ENCODE results near the gene MYRIP.
"Not testable (repeated sequence)": the region's sequence is repeated elsewhere in the genome, so short reads cannot be mapped to it uniquely, and the experiment has no call there.

The MYRIP gene

DNA sequence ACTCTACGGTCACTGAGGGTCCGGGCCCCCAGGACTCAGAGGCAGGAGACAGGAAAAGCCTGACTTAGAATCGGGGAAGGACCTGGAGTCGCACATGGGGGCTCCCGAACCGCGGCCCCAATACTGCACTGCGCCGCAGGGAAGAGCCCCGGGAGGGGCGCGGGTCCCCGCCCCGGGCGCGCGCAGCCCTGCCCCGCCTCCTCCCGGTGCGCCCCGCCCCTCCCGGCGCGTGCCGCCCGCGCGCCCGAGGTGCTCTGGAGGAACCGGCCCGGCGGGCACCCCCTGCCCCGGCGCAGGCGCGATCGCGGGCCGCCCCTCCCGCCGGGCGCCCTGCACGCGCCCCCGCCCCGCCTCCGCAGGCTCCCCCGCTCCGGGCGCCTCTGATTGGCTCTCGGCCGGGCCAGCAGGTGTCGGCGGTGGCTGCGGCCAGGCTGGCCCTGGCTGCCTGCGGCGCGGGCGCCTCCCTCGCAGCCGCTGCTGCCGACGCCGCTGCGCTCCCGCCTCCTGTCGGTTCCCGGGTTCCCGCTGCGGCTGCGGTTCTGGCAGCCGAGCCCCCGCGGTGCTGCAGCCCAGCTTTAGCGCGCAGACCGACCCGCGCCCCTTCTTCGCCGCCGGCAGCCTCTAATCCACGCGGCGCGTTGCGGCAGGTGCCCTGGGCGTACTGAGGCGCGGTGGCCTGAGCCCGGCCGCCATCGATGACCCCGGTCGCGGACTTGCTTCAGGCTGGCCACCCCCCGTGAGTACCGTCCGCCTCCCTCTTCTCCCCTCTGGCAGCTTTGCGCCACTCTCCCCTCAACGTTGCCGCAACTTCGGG is at the start of gene MYRIP:
TSS of gene MYRIP (plus strand) at position 429 of the 814 bp plus-strand sequence. CDS start 91,208 bp downstream, outside the sequence.
- in situ Hi-C loops (cut with HindIII; ENCODE audit: low sequenced_read_pairs) = no loop called here

DNA sequence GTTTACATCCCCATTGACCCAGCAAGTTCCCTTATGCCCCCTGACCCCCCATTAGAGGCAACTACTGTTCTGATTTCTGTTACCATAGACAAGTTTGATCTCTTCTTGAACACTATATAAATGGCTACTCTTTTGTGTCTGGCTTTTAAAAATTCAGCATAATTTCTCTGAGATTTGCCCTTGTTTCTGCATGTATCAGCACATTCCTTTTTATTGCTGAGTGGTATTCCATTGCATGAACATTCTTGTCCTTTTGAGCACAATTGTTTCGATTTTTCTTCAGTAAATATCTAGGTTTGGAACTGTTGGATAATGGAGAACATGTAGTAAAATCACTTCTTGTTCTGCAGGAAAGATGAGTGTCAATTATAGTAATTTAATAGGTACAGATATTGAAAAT is 49.1 kb upstream of the MYRIP start:
- in situ Hi-C loops (cut with HindIII; ENCODE audit: low sequenced_read_pairs) = no loop called here

DNA sequence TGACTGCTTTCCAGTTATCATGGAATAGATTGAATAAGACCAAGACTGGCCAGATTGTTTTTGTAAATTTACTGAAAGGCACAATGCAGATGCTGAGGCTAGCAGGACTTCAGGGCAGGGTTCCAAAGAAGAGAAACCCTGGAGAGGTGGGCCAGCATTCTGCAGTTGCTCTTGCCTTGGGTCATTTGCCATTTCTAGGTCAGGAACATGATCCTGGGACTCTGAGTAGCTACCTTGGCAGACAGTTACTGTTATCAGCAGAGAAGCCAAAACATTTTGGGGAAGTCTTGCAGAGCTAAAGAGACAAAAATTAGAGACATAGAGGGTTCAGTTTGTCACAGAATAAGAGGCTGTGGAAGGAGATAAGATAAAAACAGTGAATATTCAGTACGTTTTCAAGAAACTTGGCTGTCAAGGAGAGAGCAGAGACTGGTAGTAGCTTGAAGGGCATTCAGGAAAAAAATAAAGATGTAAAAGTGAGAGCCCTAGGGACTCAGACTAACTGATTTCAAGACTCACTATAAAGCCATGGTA is 46.8 kb upstream of the MYRIP start:
- in situ Hi-C loops (cut with HindIII; ENCODE audit: low sequenced_read_pairs) = no loop called here

DNA sequence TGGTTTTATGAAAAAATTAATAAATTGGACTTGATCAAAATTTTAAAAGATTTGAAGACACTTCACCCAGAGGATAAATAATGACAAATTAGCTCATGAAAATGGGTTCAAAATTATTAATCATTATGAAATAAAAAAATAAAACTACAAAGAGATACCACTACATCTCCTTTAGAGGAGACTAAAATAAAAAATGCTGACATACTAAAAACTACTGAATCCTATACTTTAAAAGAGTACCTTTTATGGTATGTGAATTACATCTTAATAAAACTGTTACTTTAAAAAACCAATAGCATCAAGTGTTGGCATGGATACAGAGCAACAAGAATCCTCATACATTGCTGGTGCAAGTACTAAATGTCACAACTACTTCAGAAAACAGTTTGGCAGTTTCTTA is 46.0 kb upstream of the MYRIP start:
- in situ Hi-C loops (cut with HindIII; ENCODE audit: low sequenced_read_pairs) = no loop called here

DNA sequence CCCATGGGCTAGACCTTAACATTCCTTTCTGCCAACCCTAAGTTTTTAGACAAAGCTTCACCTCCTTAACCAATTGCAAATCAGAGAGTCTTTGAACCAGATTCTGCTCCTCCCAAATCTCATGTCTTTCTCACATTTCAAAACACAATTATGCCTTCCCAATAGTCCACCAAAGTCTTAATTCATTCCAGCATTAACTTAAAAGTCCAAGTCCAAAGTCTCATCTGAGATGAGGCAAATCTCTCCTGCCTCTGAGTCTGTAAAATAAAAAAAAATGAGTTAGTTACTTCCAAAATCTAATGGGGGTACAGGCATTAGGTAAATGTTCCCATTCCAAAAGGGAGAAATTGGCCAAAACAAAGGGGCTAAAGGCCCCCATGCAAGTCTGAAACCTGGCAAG is 43.8 kb upstream of the MYRIP start:
- in situ Hi-C loops (cut with HindIII; ENCODE audit: low sequenced_read_pairs) = no loop called here

DNA sequence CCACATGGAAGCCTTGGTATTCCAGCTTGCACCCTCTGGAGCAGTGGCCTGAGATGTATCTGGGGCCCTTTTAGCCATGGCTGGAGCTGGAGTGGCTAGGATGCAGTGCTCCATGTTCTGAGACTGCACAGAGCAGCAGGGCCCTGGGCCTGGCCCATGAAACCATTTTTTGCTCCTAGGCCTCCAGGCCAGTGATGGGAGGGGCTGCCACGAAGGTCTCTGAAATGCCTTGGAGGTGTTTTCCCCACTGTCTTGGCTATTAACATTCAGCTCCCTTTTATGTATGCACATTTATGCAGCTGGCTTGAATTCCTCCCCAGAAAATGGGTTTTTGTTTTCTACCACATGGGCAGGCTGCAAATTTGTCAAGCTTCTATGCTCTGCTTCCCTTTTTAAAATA is 43.0 kb upstream of the MYRIP start:
- in situ Hi-C loops (cut with HindIII; ENCODE audit: low sequenced_read_pairs) = no loop called here

DNA sequence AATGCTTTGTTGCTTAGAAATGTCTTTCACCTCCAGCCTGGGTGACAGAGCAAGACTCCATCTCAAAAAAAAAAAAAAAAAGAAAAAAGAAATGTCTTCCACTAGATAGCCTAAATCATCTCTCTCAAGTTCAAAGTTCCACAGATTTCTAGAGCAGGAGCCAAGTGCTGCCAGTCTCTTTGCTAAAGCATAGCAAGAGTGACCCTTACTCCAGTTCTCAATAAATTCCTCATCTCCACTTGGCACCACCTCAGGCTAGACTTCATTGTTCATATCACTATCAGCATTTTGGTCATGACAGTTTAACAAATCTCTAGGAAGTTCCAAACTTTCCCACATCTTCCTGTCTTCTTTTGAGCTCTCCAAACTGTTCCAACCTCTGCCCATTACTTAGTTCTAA is 42.5 kb upstream of the MYRIP start:
- in situ Hi-C loops (cut with HindIII; ENCODE audit: low sequenced_read_pairs) = not testable (repeated sequence)

DNA sequence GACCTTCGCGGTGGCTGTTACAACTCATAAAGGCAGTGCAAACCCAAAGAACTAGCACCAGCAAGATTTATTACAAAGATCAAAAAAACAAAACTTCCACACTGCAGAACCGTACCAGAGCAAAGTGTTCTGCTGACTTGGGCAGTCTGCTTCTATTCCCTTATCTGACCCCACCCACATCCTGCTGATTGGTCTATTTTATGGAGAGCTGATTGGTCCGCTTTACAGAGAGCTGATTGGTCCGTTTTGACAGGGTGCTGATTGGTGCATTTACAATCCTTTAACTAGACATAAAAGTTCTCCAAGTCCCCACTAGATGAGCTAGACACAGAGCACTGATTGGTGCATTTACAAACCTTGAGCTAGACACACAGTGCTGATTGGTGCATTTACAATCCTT is 31.2 kb upstream of the MYRIP start:
- in situ Hi-C loops (cut with HindIII; ENCODE audit: low sequenced_read_pairs) = not testable (repeated sequence)

DNA sequence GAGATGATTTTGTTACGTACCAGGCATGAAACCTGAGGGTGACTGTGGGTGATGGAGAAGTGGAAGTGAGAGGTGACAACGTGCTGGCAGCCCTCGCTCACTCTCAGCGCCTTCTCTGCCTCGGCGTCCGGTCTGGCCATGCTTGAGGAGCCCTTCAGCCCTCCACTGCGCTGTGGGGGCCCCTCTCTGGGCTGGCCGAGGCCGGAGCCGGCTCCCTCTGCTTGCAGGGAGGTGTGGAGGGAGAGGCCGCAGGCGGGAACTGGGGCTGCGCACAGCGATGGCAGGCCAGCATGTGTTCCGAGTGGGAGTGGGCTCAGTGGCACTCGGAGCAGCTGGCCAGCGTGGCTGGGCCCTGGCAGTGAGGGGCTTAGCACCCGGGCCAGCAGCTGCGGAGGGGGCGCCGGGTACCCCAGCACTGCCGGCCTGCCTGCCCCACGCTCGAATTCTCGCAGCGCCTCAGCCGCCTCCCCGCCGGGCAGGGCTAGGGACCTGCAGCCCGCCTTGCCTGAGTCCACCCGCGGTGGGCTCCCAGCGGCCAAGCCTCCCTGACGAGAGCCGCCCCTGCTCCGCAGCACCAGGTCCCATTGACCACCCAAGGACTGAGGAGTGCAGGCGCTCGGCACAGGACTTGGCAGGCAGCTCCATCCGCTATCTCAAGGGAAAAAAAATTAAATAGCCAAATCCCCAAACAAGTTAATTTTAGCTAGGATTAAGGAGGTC is 29.7 kb upstream of the MYRIP start:
- in situ Hi-C loops (cut with HindIII; ENCODE audit: low sequenced_read_pairs) = no loop called here

DNA sequence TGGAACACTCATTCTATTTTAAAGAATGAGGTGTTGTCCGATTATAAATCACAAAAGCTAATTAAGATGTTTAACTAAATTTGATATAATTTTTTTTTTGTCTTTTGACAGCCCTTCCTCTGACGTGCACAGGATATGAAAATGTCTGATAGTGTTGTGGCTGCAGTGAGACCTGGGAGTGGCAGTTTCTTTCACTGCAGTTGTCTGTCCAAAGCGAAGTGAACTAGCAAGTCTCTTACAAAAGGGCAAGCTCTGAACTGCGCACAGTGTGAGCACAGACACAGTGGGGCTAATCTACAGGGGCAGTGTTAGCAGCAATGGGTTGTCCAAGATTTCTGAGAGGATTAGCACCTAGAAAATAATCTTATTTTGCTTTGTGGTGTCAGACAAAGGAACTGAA is 29.1 kb upstream of the MYRIP start:
- in situ Hi-C loops (cut with HindIII; ENCODE audit: low sequenced_read_pairs) = no loop called here

DNA sequence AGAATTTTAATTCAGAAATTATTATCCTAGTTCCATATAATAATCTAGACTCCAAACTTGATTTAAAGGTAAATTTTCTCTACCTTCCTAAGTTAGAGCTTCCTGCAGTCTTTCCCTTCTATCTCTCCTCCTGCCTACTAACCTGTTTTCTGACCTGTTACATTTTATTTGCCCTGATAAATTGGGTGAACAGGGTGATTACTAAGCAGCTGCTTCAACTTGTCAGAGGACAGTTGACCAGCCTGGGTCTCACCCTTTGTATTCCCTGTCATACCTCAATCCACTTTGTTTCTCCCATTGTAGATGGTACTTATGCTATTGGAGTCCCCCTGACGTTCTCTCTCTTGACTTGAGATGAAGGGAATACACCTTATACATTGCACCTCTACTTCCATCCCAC is 28.4 kb upstream of the MYRIP start:
- in situ Hi-C loops (cut with HindIII; ENCODE audit: low sequenced_read_pairs) = no loop called here

DNA sequence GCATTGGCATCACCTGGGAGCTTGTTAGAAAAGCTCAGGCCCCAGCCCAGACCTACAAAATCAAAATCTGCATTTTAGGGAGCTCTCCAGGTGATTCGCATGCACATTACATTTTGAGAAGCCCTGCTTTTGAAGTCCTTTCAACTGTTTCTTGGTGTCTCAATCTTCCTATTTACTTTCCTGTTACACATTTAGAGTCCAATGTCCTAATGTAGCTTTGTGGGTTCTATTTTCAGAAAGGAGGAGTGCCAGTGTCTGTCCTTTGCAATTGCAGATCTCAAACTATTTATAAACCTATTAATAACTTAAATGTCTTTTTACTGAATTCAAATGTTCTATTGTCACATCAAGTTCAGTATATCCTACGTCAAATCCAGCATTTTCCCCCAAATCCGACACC is 27.8 kb upstream of the MYRIP start:
- in situ Hi-C loops (cut with HindIII; ENCODE audit: low sequenced_read_pairs) = no loop called here

DNA sequence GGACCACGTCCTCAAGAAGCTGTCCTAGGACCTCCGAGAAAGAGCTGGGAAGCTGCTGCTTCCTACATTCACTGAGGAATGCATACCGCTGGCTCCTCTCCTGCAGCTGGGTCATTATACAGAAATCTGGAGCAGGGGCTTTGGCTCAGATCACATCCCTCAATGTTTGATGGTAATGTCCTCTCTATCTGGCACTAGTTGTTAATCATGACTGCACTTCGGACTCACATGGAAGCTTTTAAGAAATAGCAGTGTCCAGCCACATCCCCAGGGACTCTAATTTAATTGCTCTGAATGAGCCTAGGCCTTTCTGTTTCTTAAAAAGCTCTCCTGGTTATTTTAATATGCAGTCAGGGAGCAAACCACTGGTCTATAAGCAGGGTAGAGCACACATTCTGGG is 25.7 kb upstream of the MYRIP start:
- in situ Hi-C loops (cut with HindIII; ENCODE audit: low sequenced_read_pairs) = no loop called here

DNA sequence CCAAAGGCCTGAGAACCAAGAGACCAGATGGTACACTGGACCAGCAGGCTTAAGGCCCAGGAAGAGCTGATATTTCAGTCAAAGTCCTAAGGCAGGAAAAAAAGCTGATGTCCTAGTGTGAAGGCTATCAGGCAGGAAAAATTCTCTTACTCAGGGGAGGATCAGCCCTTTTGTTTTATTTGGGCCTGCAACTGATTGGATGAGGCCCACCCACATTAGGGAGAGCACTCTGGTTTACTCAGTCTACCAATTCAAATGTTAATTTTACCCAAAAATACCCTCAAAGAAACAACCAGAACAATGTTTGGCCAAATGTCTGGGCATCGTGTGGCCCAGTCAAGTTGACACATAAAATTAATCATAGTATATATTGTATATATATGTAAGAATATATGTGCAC is 24.5 kb upstream of the MYRIP start:
- in situ Hi-C loops (cut with HindIII; ENCODE audit: low sequenced_read_pairs) = no loop called here

DNA sequence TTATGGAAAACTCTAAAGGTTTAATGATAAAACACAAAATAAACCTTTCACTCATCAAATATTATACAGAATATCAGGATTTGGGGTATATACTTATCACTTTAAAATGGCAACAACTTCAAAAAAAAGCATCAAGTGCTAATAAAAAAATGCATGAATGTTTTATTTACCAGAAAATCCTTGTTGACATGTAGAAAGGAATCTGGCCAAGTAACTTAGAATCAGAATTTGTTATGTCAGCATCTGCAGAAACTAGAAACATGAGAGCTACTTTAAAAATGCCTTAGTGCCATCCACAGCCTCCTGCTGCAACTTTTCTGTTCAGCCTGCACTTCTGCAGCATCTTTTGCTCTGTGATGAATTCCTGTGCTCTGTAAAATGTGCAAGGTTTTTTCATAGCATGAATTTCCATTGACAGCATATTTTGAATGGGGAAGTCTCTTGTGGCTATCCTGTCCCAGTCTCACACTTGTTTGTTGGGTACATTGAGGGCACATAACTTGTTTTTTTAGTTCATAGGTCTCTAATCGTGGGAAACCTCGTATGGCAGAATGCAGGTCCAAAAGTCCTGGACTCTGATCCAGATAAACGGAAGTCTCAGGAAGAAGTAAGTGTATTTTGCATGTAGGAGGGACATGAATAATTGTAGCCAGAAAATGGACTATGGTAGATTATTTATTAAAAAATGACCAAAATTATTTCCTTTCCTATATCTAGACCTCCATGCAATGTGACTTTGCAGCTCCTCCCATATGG is 21.1 kb upstream of the MYRIP start:
- in situ Hi-C loops (cut with HindIII; ENCODE audit: low sequenced_read_pairs) = no loop called here

DNA sequence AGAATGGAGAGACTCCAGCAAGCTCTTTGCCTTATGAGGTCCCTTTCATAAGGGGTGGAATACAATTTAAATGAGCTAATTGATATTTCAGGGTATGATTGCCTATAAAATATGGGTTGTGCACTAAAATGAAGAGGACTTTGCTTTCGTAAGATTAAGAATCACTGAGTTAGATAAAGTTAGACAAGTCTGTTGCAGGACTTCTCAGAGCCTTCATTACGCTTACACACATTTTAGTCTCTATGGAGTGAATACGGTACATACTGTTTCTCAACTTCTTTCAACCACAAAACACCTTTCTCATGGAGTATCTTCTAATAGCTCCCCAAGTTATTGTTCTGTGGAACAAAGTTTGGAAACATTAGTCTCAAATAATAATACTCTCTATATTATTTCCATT is 17.8 kb upstream of the MYRIP start:
- in situ Hi-C loops (cut with HindIII; ENCODE audit: low sequenced_read_pairs) = no loop called here

DNA sequence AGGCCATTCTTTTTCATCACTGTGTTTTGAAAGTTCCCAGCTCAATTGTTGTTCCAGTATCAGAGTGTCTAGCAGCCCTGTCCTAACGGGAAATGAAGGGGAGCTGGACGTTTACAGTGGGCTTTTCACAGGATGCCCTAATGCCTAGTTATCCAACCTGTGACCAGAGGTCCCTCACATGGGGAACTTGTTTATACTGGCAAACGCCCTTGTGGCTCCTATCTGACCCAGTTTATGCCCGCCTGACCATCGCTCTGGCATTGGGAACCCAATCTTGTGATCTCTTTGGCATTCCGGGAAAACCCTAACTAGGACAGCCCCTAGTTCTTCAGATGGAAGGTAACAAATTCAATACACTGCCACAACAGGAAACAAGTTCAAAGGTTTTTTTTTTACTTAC is 14.5 kb upstream of the MYRIP start:
- in situ Hi-C loops (cut with HindIII; ENCODE audit: low sequenced_read_pairs) = no loop called here

DNA sequence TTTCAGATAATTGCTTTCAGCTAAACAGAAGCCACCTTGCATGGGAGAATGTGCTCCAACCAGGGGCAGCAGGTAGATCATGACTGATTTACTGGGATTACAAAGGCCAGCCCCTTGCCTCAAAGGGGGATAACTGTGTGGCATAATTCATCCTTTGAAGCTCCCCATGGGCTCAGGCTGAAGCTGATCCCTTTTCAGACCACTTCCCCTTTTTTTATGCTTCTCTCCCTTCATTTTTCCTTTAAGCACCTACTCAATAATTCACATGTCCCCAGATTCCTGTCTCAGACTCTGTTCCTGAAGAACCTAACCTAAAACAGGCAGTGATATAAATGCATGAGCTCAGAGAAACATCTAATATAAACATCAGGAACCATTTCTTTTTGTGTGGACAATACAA is 8.2 kb upstream of the MYRIP start:
- in situ Hi-C loops (cut with HindIII; ENCODE audit: low sequenced_read_pairs) = no loop called here

DNA sequence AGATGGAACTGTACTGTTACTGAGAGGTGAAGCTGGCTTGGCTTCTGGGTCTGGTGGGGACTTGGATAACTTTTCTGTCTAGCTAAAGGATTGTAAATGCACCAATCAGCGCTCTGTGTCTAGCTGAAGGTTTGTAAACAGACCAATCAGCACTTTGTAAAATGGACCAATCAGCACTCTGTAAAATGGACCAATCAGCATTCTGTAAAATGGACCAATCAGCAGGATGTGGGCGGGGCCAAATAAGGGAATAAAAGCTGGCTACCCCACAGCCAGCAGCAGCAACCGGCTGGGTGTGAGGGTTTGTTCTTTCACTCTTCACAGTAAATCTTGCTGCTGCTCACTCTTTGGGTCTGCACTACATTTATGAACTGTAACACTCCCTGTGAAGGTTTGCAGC is 6.9 kb upstream of the MYRIP start:
- in situ Hi-C loops (cut with HindIII; ENCODE audit: low sequenced_read_pairs) = not testable (repeated sequence)

DNA sequence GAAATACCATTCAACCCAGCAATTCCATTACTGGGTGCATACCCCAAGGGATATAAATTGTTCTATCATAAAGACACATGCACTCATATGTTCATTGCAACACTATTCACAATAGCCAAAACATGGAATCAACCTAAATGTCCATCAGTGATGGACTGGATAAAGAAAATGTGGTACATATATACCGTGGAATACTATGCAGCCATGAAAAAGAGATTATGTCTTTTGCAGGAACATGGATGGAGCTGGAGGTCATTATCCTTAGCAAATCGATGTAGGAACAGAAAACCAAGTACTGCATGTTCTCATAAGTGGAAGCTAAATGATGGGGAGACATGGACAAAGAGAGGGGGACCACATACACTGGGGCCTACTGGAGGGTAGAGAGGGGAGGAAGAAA is 5.5 kb upstream of the MYRIP start:
- in situ Hi-C loops (cut with HindIII; ENCODE audit: low sequenced_read_pairs) = no loop called here

DNA sequence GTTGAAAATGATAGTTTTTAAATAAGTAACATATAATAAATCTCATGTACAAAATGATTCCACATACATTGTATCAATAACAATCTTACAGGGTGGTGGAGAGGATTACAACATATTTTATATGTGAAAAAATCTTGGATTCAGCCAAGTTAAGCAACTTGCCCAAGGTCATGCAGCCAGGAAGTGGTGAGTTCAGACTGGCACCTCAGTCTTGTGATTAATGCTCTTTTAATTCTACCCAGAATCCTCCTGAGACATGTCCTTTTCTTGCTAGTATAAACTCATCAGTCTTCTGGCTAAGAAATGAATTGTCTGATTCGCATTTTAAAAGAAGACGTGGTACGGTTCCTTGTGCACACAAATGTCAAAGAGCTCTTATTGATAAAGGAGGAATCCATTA is 4.5 kb upstream of the MYRIP start:
- in situ Hi-C loops (cut with HindIII; ENCODE audit: low sequenced_read_pairs) = no loop called here

DNA sequence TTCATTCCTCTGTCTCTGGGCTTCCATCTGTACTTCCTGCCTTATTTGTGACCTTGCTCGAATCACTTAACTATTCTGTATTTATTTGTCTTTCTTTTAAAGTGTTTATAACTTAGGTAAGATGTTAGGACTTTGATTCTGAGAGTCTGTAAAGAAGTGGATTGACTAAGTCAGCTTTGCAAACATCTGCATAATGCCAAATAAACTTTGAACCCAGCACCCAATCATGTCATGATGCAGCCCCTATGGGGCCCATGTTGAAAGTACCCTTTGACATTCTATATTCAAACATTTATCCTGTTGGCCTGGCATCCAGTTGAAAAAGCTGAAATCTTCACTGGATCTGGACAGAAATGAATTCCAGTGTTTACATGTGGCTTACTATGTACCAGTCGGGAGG is 3.8 kb upstream of the MYRIP start:
- in situ Hi-C loops (cut with HindIII; ENCODE audit: low sequenced_read_pairs) = no loop called here

All from DLD1 (cell line).